AG10803 (cell line): Measurements from ENCODE around the gene CTAGE1.

Experiments
- DNase-seq: peaks from one replicate; pipeline ENCODE4 v3.0.0; 2010; ENCODE audit warnings: low read depth
- H3K4me3 ChIP-seq: 2 replicates; pipeline ENCODE4 v1.5.1; 2011; ENCODE audit warnings: mild to moderate bottlenecking, low read length, control low read depth
- CTCF ChIP-seq: conservative IDR thresholded peaks from 2 replicates; pipeline ENCODE4 v1.5.1; 2011; ENCODE audit warnings: mild to moderate bottlenecking, low read length, control low read depth, inconsistent platforms

The CTAGE1 gene

GRCh38 chr18:22391407-22392345, 26.0 kb downstream of the CTAGE1 start:
- TF ChIP-seq CTCF = no peak
- DNase-seq = peak; percentile 90
- H3K4me3 ChIP-seq = no peak overlapping the region

- DNase-seq = no peak
- no peak overlapping the region for H3K4me3 ChIP-seq
- TF ChIP-seq CTCF = no peak
These were observed 29.9 kb downstream of the CTAGE1 start for GRCh38 chr18:22387787-22388186.

- no peak for DNase-seq
- TF ChIP-seq CTCF = no peak
- no peak overlapping the region for H3K4me3 ChIP-seq
These were observed 30.4 kb downstream of the CTAGE1 start for GRCh38 chr18:22387364-22387763.

- DNase-seq = peak; percentile 95
- TF ChIP-seq CTCF = no peak
- no peak overlapping the region for H3K4me3 ChIP-seq
These were observed 32.0 kb downstream of the CTAGE1 start for GRCh38 chr18:22385718-22386117.

- DNase-seq = peak; percentile 27
- TF ChIP-seq CTCF = peak; percentile 53
- no peak overlapping the region for H3K4me3 ChIP-seq
These were observed 38.9 kb downstream of the CTAGE1 start for GRCh38 chr18:22378672-22379282.

- DNase-seq = no peak
- H3K4me3 ChIP-seq = no peak overlapping the region
- no peak for TF ChIP-seq CTCF
These were observed 39.9 kb downstream of the CTAGE1 start for GRCh38 chr18:22377769-22378168.

GRCh38 chr18:22370414-22370813, 47.3 kb downstream of the CTAGE1 start:
- no peak for TF ChIP-seq CTCF
- no peak overlapping the region for H3K4me3 ChIP-seq
- no peak for DNase-seq
